ENCODE measurements around the gene ZFPM1. TPM values are rescaled to one million over a fixed set of nuclear protein-coding genes. Genes with fewer than 3 reads are reported as not detected.

Gene ZFPM1
- total RNA-seq, 4 donors from 2014 or later = 4.2 to 9.3 (median 5.1) TPM

- no peak for TF ChIP-seq POLR2A (IDR thresholded peaks at IDR 0.05)
- no peak for TF ChIP-seq EP300 (IDR thresholded peaks at IDR 0.05)
- no peak for TF ChIP-seq POLR2AphosphoS5 (IDR thresholded peaks at IDR 0.05)
- TF ChIP-seq CTCF (IDR thresholded peaks at IDR 0.05) = no peak
- 66% methylated on average over 17 of the region's 32 CpGs for WGBS
- no peak overlapping the region for H3K27ac ChIP-seq
- peaks cover 20% of the 10 kb centered on the region for H3K27me3 ChIP-seq
- no peaks in the 10 kb centered on the region for H3K9me3 ChIP-seq
- DNase-seq (ENCODE audit: low spot score in 2 of 2) = no peak
- H3K4me1 ChIP-seq = peaks cover 6% of the 10 kb centered on the region
- no peaks in the 10 kb centered on the region for H3K36me3 ChIP-seq
- no peak overlapping the region for H3K4me3 ChIP-seq
Measured at GRCh38 chr16:88444826-88445582, 8.1 kb upstream of the ZFPM1 start.

- peaks cover 6% of the 10 kb centered on the region for H3K4me1 ChIP-seq
- no peak overlapping the region for H3K27ac ChIP-seq
- 88% methylated on average over 12 of the region's 25 CpGs for WGBS
- H3K9me3 ChIP-seq = no peaks in the 10 kb centered on the region
- DNase-seq (ENCODE audit: low spot score in 2 of 2) = no peak
- no peaks in the 10 kb centered on the region for H3K36me3 ChIP-seq
- peaks cover 20% of the 10 kb centered on the region for H3K27me3 ChIP-seq
- TF ChIP-seq POLR2AphosphoS5 (IDR thresholded peaks at IDR 0.05) = no peak
- TF ChIP-seq POLR2A (IDR thresholded peaks at IDR 0.05) = no peak
- no peak for TF ChIP-seq CTCF (IDR thresholded peaks at IDR 0.05)
- no peak for TF ChIP-seq EP300 (IDR thresholded peaks at IDR 0.05)
- H3K4me3 ChIP-seq = no peak overlapping the region
Measured at GRCh38 chr16:88445583-88445960, 7.5 kb upstream of the ZFPM1 start.

DNA sequence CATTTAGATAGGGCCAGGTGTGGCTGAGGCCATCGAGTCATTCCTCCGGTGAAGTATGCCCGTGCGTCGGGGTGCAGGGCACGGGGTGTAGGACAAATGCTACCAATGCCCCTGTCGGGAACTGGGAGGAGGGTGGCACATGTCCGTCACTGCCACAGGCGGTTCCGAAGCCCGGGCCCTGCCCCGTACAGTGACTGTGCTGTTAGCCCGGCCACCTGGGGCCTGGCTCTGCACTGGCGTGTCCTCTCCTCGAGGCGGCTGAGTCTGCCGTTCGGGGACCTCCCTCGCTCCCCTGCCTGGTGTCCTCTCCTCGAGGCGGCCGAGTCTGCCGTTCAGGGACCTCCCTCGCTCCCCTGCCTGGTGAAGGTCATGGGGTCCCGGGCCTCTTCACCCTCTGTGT is 7.0 kb upstream of the ZFPM1 start:
- H3K4me1 ChIP-seq = peaks cover 6% of the 10 kb centered on the region
- no peaks in the 10 kb centered on the region for H3K9me3 ChIP-seq
- peaks cover 20% of the 10 kb centered on the region for H3K27me3 ChIP-seq
- no peak overlapping the region for H3K27ac ChIP-seq
- WGBS = 79% methylated on average over 20 of the region's 25 CpGs
- no peak overlapping the region for H3K4me3 ChIP-seq
- TF ChIP-seq POLR2AphosphoS5 (IDR thresholded peaks at IDR 0.05) (no peak), POLR2A (IDR thresholded peaks at IDR 0.05) (no peak), EP300 (IDR thresholded peaks at IDR 0.05) (no peak), CTCF (IDR thresholded peaks at IDR 0.05) (no peak)
- H3K36me3 ChIP-seq = no peaks in the 10 kb centered on the region
- no peak for DNase-seq (ENCODE audit: low spot score in 2 of 2)

GRCh38 chr16:88446736-88447135 is 6.3 kb upstream of the ZFPM1 start:
- no peaks in the 10 kb centered on the region for H3K9me3 ChIP-seq
- H3K36me3 ChIP-seq = no peaks in the 10 kb centered on the region
- peaks cover 6% of the 10 kb centered on the region for H3K4me1 ChIP-seq
- DNase-seq (ENCODE audit: low spot score in 2 of 2) = no peak
- no peak overlapping the region for H3K4me3 ChIP-seq
- TF ChIP-seq POLR2A (IDR thresholded peaks at IDR 0.05) (no peak), EP300 (IDR thresholded peaks at IDR 0.05) (no peak), CTCF (IDR thresholded peaks at IDR 0.05) (no peak), POLR2AphosphoS5 (IDR thresholded peaks at IDR 0.05) (no peak)
- H3K27me3 ChIP-seq = peaks cover 19% of the 10 kb centered on the region
- WGBS = 90% methylated on average over 21 of the region's 26 CpGs
- H3K27ac ChIP-seq = no peak overlapping the region

GRCh38 chr16:88447881-88448280 is 5.2 kb upstream of the ZFPM1 start:
- Histone ChIP-seq H3K4me1 (peaks cover 9% of the 10 kb centered on the region), H3K27ac (no peak overlapping the region), H3K36me3 (no peaks in the 10 kb centered on the region), H3K4me3 (no peak overlapping the region), H3K27me3 (peaks cover 9% of the 10 kb centered on the region), H3K9me3 (no peaks in the 10 kb centered on the region)
- no peak for TF ChIP-seq POLR2A (IDR thresholded peaks at IDR 0.05)
- no peak for TF ChIP-seq EP300 (IDR thresholded peaks at IDR 0.05)
- TF ChIP-seq CTCF (IDR thresholded peaks at IDR 0.05) = no peak
- no peak for TF ChIP-seq POLR2AphosphoS5 (IDR thresholded peaks at IDR 0.05)
- WGBS = 71% methylated on average over 5 of the region's 5 CpGs
- DNase-seq (ENCODE audit: low spot score in 2 of 2) = no peak

Measured in suprapubic skin (tissue), 4 donors.